OCI-LY7 (cell line): Measurements from ENCODE around the gene DGCR2.

Source experiments
- CTCF ChIP-seq: fragments of 200-600 bp; sonication (generic); conservative IDR thresholded peaks from 2 replicates; pipeline ENCODE4 v1.5.1; 2014; ENCODE audit warnings: mild to moderate bottlenecking, antibody characterized with exemption, low read length, moderate library complexity, mixed read lengths
- EZH2phosphoT487 ChIP-seq: fragments of 200-600 bp; sonication (generic); IDR thresholded peaks from 2 replicates; pipeline ENCODE4 v1.6.1; 2018; ENCODE audit warnings: low read depth, borderline replicate concordance, mild to moderate bottlenecking, mixed run types, antibody characterized with exemption, low read length, moderate library complexity, mixed read lengths

GRCh38 chr22:19035474-19036228 lies 86.6 kb downstream of the DGCR2 start:
- TF ChIP-seq CTCF = 0 out of 2 replicates have a peak, but pooled peaks have one; percentile 33
- TF ChIP-seq EZH2phosphoT487 = no peak
